HAP-1 (cell line): ENCODE measurements around the gene OGFOD3.
"Not testable (repeated sequence)": the region's sequence is repeated elsewhere in the genome, so short reads cannot be mapped to it uniquely, and the experiment has no call there.

Experiments used
- DNase-seq, 2 experiments: peaks; one replicate each; pipeline ENCODE4 v3.0.0-alpha.2; 2016 to 2020; ENCODE audit warnings: low spot score in 2 of 2
- H3K27me3 ChIP-seq: fragments of 250-450 bp; sonication (Bioruptor Pico); 2 replicates; pipeline ENCODE4 v1.5.1; 2020; ENCODE audit warnings: low read depth, mild to moderate bottlenecking, moderate library complexity
- H3K36me3 ChIP-seq: fragments of 250-450 bp; sonication (Bioruptor Pico); replicated peaks from 2 replicates; pipeline ENCODE4 v1.5.1; 2020; ENCODE audit warnings: mild to moderate bottlenecking
- H3K4me1 ChIP-seq: fragments of 250-450 bp; sonication (Bioruptor Pico); 2 replicates; pipeline ENCODE4 v1.5.1; 2020; ENCODE audit warnings: mild to moderate bottlenecking
- H3K4me3 ChIP-seq: fragments of 250-450 bp; sonication (Bioruptor Pico); 2 replicates; pipeline ENCODE4 v1.5.1; 2020; ENCODE audit warnings: mild to moderate bottlenecking, moderate library complexity
- H3K9me3 ChIP-seq: fragments of 250-450 bp; sonication (Bioruptor Pico); 2 replicates; pipeline ENCODE4 v1.5.1; 2020; ENCODE audit warnings: mild to moderate bottlenecking, moderate library complexity
- in situ Hi-C: fragments of 300-500 bp; cut with MboI; formaldehyde crosslinking; loops from 3 replicates; pipeline ENCODE4 v1.14.3; 2020; ENCODE audit warnings: low sequenced_read_pairs, inconsistent platforms, mixed read lengths

The OGFOD3 gene

GRCh38 chr17:82378741-82379021 is 39.7 kb downstream of the OGFOD3 start:
- in situ Hi-C loops, result no loop called here
- H3K27me3 ChIP-seq, result no peaks in the 10 kb centered on the region
- no peak overlapping the region for H3K4me3 ChIP-seq
- DNase-seq, result no peak
- H3K36me3 ChIP-seq, result no peaks in the 10 kb centered on the region
- H3K4me1 ChIP-seq, result no peaks in the 10 kb centered on the region
- no peaks in the 10 kb centered on the region for H3K9me3 ChIP-seq

DNA sequence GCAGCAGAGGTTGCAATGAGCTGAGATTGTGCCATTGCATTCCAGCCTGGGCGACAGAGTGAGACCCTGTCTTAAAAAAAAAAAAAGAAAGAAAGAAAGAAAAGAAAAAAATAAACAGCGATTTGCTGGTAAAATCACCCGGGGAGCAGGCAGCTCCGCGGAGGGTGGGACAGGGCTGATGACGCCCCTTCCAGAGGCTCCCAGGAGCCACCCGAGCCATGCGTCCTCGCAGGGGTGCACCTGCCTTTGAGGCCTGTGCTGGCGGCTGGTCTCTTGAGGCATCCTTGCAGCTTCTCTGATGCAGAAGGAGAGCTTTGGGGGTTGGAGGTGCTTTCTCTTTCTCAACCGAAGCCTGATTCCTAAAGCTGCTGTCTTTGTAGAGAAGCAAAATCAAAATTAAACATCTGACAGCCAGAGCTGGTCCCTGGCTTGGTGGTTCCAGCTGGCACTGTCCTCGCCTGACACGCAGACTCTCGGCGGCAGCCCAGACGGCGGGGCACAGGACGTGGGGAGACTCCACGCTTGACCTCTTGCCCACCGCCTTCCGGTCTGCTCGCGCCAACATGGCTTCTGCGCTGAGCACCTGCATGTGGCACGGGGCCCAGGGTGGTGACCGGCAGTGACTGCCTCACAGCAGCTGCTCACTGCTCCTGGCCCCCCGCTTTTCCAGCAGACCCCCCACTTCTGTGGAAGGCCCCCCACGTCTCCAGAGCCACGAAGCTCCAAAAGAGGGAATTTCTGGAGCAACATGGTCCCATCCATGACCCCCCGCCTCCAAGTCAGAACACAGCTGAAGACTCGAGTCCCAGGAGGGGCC is 40.3 kb downstream of the OGFOD3 start:
- Histone ChIP-seq H3K4me3 (no peak overlapping the region), H3K27me3 (no peaks in the 10 kb centered on the region), H3K36me3 (no peaks in the 10 kb centered on the region), H3K9me3 (no peaks in the 10 kb centered on the region), H3K4me1 (no peaks in the 10 kb centered on the region)
- in situ Hi-C loops, result no loop called here
- no peak for DNase-seq

DNA sequence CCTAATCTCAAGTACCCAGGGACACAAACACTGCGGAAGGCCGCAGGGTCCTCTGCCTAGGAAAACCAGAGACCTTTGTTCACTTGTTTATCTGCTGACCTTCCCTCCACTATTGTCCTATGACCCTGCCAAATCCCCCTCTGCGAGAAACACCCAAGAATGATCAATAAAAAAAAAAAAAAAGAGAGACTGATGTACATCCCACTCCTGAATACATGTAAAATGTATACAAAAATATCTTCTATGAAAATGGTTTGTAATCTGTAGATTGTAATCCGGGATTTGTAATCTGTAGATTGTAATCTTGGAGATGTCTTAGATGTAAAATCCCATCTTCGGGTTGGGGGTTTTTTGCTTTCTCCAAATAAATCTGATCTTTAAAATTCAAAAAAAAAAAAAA is 41.1 kb downstream of the OGFOD3 start:
- in situ Hi-C loops, H3K4me3 ChIP-seq, H3K9me3 ChIP-seq, H3K4me1 ChIP-seq, H3K36me3 ChIP-seq, H3K27me3 ChIP-seq, DNase-seq: not testable (repeated sequence)

- in situ Hi-C loops, result no loop called here
- H3K4me3 ChIP-seq, result no peak overlapping the region
- no peaks in the 10 kb centered on the region for H3K9me3 ChIP-seq
- no peaks in the 10 kb centered on the region for H3K4me1 ChIP-seq
- no peaks in the 10 kb centered on the region for H3K36me3 ChIP-seq
- no peaks in the 10 kb centered on the region for H3K27me3 ChIP-seq
- DNase-seq, result no peak
These were observed 42.2 kb downstream of the OGFOD3 start for GRCh38 chr17:82376042-82376730.

DNA sequence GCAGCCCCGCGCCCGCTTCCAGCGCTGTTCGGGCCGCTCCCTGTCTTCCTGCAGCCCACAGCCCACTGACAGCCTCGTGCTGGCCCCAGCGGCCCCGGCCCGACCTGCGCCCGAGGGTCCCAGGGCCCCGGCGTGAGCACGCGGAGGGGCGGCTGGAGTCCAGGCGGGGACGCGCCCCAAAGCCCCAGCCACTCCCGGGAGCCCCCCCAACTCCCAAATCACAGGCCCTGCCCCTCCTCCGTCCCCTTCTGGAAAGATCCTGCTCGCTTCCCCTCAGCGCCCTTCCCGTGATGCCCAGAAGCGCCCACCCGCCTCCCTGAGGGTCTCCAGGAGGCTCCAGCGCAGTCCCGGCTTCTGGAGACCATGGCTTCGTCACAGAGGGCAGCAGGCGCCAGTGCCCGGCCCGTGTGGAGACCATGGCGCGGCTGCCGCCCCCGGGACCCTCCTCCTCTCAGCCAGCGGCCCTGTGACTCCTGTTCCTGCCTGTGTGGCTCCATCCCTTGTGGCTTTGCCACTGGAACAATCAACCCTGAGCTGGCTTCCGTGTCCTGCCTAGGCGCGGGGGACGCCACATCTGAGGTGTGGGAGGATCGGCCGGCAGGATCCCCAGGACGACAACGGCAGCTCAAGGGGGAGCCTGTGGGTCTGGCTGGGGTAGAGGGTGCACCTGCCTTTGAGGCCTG is 42.9 kb downstream of the OGFOD3 start:
- no peak overlapping the region for H3K4me3 ChIP-seq
- H3K4me1 ChIP-seq, result no peaks in the 10 kb centered on the region
- H3K9me3 ChIP-seq, result no peaks in the 10 kb centered on the region
- no peaks in the 10 kb centered on the region for H3K27me3 ChIP-seq
- in situ Hi-C loops, result no loop called here
- DNase-seq, result no peak
- no peaks in the 10 kb centered on the region for H3K36me3 ChIP-seq

- Histone ChIP-seq H3K36me3 (no peaks in the 10 kb centered on the region), H3K27me3 (no peaks in the 10 kb centered on the region), H3K9me3 (no peaks in the 10 kb centered on the region), H3K4me3 (no peak overlapping the region), H3K4me1 (no peaks in the 10 kb centered on the region)
- in situ Hi-C loops, result no loop called here
- DNase-seq, result no peak
These were observed 43.6 kb downstream of the OGFOD3 start for GRCh38 chr17:82374626-82375331.

DNA sequence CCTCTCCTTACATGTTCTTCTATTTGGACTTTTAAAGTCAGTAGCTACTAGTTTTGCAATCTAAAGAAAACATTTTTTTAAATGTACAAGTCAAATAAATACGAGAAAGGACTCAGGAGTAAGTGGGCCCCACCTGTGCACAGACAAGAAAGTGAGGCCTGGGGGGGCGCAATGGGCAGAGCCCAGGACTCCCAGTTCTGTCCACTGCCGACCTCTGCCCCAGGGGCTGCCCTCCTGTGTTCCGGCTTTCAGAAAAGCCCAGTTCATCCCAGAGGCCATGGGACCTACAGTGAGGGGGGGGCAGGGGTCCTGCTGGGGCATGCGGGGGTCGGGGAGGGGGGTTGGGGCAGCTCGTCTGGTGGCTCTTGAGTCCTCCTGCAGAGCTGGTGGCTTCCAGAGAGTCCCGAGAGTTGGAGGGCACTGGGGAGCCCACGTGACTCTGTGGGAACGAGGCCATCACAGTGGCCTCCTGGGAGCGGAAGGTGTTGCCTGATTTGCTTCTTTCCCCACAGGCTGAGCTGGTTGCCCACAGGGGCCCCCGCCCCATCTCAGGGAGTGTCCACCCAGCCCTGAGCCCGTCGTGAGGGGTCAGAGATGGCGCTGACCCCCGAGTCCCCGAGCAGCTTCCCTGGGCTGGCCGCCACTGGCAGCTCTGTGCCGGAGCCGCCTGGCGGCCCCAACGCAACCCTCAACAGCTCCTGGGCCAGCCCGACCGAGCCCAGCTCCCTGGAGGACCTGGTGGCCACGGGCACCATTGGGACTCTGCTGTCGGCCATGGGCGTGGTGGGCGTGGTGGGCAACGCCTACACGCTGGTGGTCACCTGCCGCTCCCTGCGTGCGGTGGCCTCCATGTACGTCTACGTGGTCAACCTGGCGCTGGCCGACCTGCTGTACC is 44.4 kb downstream of the OGFOD3 start:
- H3K4me3 ChIP-seq, result no peak overlapping the region
- H3K36me3 ChIP-seq, result no peaks in the 10 kb centered on the region
- no peaks in the 10 kb centered on the region for H3K9me3 ChIP-seq
- H3K27me3 ChIP-seq, result no peaks in the 10 kb centered on the region
- DNase-seq, result no peak
- in situ Hi-C loops, result no loop called here
- H3K4me1 ChIP-seq, result no peaks in the 10 kb centered on the region

GRCh38 chr17:82373072-82373452 is 45.3 kb downstream of the OGFOD3 start:
- H3K9me3 ChIP-seq, H3K36me3 ChIP-seq, H3K4me3 ChIP-seq, H3K27me3 ChIP-seq, H3K4me1 ChIP-seq, DNase-seq, in situ Hi-C loops: not testable (repeated sequence)

DNA sequence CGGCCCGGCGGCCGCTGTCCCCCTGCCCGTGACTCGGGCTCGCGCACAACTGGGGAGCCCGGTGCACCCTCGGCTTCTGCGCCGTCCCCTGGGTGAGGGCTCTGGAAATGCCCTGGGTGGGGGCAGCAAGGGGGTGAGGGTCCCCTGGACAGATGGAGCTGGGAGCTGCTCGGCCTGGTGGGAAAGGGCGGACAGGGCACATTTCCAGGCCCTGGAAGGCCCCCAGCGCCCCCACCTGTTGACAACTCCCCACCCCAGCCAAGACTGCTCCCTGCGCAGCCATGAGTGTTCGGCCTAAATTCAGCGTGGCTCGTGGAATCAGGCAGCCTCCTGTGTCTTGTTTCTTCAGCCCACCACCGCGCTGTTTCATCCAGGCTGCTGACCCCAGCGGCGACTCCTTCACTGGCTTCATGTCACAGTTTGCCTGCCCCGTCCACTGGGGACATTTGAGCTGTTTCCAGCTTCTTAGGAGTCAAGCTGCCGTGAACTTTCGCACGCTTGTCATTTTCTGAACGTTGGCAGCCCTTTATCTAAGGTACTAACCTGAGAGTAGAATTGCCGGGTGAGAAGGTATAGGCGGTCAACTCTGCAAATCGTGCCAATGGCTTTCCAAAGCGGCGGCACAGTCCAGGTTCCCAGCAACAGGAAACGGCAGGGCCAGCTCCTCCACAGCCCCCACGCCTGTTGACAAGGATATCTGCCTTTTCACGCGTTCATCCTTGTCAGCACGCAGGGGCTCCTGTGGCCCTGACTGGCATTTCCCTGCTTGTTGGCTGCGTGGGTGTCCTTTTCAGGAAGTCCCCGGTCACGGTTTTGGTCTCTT is 45.9 kb downstream of the OGFOD3 start:
- no peaks in the 10 kb centered on the region for H3K9me3 ChIP-seq
- H3K36me3 ChIP-seq, result no peaks in the 10 kb centered on the region
- H3K4me3 ChIP-seq, result no peak overlapping the region
- no peaks in the 10 kb centered on the region for H3K4me1 ChIP-seq
- no peak for DNase-seq
- in situ Hi-C loops, result no loop called here
- H3K27me3 ChIP-seq, result no peaks in the 10 kb centered on the region

DNA sequence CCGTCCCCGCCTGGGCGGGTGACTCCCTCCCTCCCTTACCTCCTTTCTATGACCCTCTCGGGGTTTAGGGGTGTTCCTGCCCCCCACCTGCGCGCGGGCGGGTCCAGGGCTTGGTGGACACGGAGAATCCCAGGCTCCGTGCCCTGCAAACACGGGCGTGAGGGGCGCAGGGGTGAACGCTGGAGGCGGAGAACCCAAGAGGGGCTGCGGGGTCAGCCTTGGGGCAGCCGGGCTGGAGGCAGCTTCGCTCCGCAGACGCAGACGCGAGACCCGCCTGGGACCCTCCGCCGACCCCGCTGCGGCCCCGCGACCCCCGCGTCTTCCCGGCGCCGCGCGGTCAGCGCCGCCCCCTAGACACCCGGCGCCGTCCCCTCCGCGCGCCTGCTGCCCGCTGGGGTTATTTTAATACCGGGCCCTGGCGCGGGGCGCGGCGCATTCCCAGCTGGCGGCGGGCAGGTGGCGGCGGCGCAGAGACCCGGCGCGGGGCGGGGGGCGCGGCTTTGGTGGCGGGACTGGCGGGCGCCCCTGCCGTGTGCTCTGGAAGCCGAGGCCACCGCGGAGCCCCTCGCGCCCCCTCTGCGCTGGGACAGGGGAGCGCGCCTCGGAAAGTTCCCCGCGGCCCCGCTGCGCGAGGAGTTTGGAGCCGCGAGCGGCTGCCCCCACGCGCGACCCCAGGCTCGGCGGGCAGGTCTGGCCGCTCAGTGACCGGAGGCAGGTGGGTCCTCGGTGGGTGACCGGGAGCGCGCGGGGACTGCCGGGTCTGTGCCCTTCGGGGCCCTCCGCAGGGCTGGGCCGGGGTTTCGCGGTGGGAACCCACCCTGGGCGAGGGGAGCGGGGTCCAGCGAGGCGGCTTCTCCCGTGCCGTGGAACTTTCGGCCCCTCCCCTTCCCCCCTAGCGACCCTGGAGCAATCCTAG is 46.8 kb downstream of the OGFOD3 start, which contains the start of gene UTS2R:
UTS2R (plus strand) TSS at position 433 of the 916 bp plus-strand sequence. CDS start 2,560 bp downstream, outside the sequence.
- H3K27me3 ChIP-seq, result no peaks in the 10 kb centered on the region
- no peaks in the 10 kb centered on the region for H3K9me3 ChIP-seq
- H3K4me1 ChIP-seq, result no peaks in the 10 kb centered on the region; the same call in 1 of the 2 replicates
- no peak within 1 kb of the TSS for H3K4me3 ChIP-seq
- no peak for DNase-seq
- H3K36me3 ChIP-seq, result no peaks in the 10 kb centered on the region
- in situ Hi-C loops, result no loop called here

DNA sequence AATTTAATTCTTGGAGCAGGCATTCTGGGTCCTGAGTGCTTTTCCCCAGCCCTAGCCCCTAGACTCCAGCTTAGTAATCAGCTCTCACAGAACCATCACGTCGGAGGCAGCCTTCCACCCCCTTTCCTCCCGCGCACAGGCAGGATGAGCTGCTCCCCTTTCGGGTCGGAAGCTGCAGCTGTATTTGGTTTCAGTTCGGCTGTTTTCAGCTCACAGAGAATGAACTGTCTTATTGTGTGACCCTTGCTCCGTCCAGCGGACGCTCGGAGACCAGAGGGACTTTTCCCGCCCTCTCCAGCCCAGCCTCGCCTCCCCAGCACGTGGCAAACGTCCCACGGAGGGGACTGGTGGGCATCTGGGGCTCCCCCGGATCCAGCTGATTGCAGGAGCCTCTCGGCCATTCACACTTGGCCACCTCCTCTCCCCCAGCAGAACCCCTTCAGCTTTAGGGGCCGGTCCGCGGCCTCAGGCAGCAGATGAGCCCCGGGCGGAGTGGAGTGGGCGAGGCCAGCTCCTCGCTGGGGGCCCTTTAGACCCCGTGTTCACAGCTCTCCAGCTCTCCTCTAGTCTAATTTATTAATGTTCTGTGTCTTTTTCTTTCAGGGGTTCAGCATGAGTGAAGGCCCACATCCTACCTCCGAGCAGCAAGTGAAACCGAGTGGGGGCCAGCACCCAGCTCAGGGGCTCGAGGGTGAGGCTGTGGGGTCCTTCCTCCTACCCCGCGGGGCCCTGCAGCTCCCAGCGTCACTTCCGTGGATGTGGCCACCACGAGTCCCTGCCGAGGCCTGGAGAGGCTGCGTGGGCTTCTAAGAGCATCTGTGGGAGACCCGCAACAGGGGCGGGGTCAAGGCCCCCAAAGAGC is 47.7 kb downstream of the OGFOD3 start:
- H3K4me3 ChIP-seq, result no peak overlapping the region
- H3K36me3 ChIP-seq, result no peaks in the 10 kb centered on the region
- H3K4me1 ChIP-seq, result no peaks in the 10 kb centered on the region; the same call in 1 of the 2 replicates
- in situ Hi-C loops, result no loop called here
- H3K9me3 ChIP-seq, result no peaks in the 10 kb centered on the region
- no peak for DNase-seq
- H3K27me3 ChIP-seq, result no peaks in the 10 kb centered on the region
